ENCODE data around the gene MRAS.

The MRAS gene

DNA sequence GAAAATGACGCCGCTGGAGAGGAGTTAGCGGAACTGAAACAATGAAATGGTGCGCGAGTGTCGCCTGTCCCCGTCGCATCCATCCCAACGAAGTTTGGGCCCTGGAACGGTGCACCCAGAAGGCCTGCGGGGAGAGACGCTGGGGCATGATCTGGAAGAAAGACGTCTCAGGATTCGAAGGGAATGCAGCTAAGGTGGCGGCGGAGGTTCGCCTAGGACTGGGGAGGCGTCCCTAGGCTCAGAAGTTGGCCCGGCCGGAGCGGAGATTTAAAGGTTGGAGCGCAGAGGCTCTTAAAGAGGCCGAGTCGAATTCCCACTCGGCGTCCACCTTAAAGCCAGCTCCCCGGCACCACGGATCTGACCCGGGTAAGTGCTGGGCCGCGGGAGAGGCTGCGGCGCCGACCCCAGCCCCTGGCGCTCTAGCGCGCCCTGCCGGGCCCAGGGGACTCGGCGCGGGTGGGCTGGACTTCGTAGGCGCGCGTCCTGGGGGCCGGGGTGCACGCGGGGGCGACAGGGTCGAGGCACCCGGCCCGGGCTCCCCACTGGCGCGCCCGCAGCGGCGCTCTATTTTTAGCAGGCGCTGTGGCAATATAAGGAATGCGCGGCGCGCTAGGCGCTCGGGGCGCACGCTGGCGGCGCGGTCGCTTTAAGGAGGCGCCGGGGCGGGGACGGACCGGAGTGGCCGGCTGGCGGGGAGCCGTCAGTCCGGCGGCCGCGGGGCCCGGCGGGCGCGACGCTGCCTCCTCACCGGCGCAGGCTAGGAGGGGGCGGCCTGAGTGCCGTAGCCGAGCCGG lies at the start of gene MRAS:
TSS of gene MRAS (plus strand) at position 620 of the 794 bp plus-strand sequence. CDS start 24,305 bp downstream, outside the sequence.
- DNase-seq = peak; percentile 89

- no peak for DNase-seq
Measured at GRCh38 chr3:138300647-138301046, 47.7 kb upstream of the MRAS start.

GRCh38 chr3:138303474-138303873 lies 44.9 kb upstream of the MRAS start:
- DNase-seq = no peak

GRCh38 chr3:138307899-138308298 lies 40.5 kb upstream of the MRAS start:
- no peak for DNase-seq

GRCh38 chr3:138308783-138309182 lies 39.6 kb upstream of the MRAS start:
- no peak for DNase-seq

DNA sequence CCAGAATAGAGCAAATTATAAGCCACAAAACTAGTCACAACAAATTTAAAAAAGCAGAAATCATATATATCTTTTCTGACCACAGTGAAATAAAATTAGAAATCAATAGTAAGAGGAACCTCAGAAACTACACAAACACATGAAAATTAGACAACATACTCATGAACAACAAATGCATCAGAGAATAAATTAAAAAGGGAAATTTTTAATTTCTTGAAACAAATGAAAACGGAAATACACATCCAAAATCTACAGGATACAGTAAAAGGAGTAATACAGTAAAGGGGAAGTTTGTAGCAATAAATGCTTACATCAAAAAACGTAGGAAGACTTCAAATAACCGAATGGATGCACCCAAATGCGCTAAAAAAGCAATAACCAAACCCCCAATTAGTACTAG lies 37.9 kb upstream of the MRAS start:
- no peak for DNase-seq

DNA sequence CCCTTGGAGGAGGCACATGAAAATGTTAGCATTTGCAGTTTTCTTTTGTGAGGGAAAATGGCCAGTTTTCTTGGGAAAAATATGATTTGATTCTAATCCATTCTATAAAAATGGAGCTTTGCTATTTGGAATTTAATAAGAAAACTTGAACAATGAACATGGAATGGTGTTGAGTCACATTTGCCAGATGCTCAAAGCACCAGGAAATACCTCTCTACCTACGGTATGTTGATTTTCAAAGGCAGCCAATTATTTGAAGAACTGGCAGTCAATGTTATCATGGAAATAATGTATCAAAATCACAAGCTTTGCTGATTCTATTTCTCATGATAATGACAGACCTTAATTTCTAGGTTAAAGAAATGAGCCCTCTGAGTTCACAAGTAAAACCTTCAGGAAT lies 33.6 kb upstream of the MRAS start:
- no peak for DNase-seq

- no peak for DNase-seq
Measured at GRCh38 chr3:138317687-138318086, 30.7 kb upstream of the MRAS start.

DNA sequence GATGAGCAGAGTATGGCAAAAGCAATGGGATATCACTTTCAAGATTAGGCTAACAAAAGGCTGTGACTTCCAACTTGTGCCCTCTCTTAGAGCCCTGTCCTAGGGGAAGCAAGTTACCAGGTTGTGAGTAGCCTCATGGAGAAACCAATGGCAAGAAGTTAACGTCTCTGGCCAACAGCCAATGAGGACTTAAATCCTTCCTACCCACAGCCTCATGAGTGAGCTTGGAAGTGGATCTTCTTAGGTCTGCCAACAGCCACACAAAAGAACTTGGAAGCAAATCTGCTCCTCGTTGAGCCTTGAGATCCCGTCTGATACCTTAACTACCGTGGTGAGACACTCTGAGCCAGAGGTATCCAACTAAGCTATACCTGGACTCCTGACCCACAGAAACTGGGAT lies 24.4 kb upstream of the MRAS start:
- DNase-seq = no peak

DNA sequence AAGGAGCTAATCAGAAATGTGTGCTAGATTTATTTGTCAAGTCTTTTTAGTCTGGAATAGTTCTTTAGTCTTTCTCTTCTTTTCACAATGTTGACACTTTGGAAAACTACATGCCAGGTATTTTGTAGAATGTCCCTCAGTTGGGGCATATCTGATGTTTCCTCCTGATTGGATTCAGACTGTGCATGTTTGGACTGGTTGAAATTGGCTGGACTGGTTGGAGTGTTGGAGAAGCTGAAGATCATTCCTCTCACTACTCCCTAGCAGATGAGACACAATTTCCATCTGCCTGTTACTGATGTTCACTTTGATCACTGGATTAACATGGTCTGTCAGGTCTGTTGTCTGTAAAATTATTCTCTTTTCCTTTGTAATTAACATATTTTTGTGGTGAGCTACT lies 22.4 kb upstream of the MRAS start:
- DNase-seq = no peak

- DNase-seq = no peak
Measured at GRCh38 chr3:138326866-138327595, 21.3 kb upstream of the MRAS start.

GRCh38 chr3:138327831-138328230 lies 20.5 kb upstream of the MRAS start:
- DNase-seq = no peak

GRCh38 chr3:138328341-138328740 lies 20.0 kb upstream of the MRAS start:
- peak; percentile 34 for DNase-seq

- DNase-seq = peak; percentile 98
Measured at GRCh38 chr3:138329127-138329983, 19.0 kb upstream of the MRAS start, which contains the start of gene NME9. Gene NME9 (minus strand): TSS chr3:138329851. CDS start chr3:138329335, 516 bp downstream.

DNA sequence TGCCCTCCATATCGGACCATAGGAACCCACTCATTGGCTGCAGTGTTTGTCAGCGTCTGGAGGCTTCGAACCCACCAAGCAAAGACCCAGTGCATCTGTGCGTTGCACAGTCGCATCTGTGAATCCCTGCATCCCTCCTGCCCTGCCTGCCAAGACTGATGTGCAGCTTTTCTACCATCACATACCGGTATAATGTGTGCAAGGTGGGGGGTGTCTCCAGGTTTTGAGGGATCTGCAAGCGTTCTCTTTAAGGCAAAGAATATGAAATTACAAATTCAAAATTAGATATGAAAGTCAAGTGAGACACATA lies 18.4 kb upstream of the MRAS start:
- DNase-seq = no peak

GRCh38 chr3:138331143-138331894 lies 17.1 kb upstream of the MRAS start:
- DNase-seq = no peak

- peak; percentile 44 for DNase-seq
Measured at GRCh38 chr3:138332472-138333073, 15.8 kb upstream of the MRAS start.

DNA sequence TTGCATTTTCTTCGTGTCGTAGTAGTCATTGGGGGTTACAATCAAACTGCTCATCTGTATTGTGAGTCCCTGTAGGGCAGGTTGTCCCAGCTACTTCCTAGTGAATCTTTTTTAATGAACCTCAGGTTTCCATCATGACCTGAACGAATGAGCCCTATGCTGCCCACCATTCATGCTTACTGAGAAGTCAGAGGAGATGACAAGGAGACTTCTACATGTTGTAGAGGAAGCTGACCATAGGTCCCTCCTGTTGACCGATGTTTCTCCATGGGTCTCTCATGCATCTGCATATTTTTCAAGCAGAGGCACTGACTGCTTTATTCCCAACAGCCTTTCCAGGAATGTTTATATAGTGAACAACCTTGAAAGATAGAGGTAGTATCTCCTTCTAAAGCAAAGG lies 13.8 kb upstream of the MRAS start:
- no peak for DNase-seq

DNA sequence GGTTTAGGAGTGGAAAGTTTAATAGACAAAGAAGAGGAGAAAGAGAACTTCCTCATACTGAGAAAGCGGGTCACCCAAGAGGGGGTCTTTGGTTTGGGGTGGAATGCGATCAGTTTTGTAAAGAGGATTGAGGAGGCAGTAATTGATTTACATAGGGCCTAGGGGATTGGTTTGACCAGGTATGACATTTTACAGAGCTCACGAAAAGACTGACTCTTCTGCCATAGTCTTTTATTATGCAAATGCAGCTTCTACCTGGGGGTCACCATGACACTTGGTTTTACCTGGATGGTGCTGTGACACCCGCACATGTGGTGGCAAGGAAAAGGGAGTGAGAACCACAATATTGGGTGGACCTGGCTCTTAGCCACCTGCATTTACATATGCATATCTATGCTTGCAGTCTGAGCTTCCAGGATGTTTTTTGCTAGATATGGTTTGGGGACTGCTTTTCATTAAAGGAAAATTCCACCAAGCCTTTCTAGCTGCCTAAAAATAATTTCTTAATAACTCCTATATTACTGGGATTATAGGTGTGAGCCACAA lies 11.9 kb upstream of the MRAS start:
- DNase-seq = no peak

GRCh38 chr3:138338244-138338643 lies 10.1 kb upstream of the MRAS start:
- no peak for DNase-seq

GRCh38 chr3:138338811-138339210 lies 9.6 kb upstream of the MRAS start:
- peak; percentile 60 for DNase-seq

- DNase-seq = no peak
Measured at GRCh38 chr3:138340511-138340910, 7.9 kb upstream of the MRAS start.
